Measurements from ENCODE around the gene IFI35. TPM values are rescaled to one million over a fixed set of nuclear protein-coding genes. Genes with fewer than 3 reads are reported as not detected.

Gene IFI35
- total and polyA plus RNA-seq, 9 of the 15 experiments (the other 6 are each of a cell fraction or from before 2014, with no cell fraction given): 4.4 to 13.1 (median 10.2) TPM

DNA sequence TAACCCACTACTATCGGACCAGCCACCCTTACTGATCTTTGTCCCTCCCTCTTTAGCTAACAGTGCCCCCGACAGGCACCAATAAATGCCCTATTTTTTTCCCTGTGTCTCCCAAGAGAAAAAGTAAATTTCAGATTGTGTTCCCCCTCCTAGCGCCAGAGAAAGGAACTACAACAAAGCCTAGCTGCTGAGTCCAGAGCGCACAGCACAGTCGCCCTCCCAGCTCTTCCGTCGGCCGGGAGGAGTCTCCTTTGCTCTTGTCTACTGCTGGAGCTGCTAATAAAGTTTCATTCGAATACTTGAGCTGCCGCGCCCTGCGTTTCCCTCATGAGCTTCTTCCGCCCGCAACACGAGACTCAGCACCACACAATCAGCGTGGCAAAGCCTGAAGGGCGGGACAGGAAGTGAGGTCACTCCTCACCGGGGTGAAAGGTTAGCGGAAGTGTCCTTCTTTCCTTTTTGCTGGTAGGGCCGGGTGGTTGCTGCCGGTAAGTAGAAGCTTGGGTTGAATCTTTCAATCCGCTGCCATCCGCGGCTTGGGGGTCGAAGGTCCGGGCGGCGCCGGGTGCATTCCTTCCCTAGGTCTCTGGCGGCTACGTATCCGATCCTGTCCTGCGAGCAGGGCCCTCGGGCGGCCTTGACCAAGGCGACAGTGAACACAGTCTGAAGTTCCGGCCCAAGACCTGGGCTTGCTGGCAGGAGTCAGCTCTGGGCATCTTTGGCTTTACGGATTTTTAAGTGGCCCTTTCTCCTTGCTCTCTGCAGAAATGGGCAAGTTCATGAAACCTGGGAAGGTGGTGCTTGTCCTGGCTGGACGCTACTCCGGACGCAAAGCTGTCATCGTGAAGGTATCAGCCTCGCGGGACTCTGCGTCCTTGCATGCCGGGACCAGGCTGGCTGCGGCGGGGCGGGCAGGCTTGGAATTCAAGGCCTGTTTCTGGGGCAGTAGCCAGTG is 8.3 kb upstream of the IFI35 start, which contains the start of gene RPL27 (continued):
- TF ChIP-seq, protein P1, sequence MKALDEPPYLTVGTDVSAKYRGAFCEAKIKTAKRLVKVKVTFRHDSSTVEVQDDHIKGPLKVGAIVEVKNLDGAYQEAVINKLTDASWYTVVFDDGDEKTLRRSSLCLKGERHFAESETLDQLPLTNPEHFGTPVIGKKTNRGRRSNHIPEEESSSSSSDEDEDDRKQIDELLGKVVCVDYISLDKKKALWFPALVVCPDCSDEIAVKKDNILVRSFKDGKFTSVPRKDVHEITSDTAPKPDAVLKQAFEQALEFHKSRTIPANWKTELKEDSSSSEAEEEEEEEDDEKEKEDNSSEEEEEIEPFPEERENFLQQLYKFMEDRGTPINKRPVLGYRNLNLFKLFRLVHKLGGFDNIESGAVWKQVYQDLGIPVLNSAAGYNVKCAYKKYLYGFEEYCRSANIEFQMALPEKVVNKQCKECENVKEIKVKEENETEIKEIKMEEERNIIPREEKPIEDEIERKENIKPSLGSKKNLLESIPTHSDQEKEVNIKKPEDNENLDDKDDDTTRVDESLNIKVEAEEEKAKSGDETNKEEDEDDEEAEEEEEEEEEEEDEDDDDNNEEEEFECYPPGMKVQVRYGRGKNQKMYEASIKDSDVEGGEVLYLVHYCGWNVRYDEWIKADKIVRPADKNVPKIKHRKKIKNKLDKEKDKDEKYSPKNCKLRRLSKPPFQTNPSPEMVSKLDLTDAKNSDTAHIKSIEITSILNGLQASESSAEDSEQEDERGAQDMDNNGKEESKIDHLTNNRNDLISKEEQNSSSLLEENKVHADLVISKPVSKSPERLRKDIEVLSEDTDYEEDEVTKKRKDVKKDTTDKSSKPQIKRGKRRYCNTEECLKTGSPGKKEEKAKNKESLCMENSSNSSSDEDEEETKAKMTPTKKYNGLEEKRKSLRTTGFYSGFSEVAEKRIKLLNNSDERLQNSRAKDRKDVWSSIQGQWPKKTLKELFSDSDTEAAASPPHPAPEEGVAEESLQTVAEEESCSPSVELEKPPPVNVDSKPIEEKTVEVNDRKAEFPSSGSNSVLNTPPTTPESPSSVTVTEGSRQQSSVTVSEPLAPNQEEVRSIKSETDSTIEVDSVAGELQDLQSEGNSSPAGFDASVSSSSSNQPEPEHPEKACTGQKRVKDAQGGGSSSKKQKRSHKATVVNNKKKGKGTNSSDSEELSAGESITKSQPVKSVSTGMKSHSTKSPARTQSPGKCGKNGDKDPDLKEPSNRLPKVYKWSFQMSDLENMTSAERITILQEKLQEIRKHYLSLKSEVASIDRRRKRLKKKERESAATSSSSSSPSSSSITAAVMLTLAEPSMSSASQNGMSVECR (CRISPR knock-in tag; IDR thresholded peaks at IDR 0.05): peak; percentile 83
- peak; percentile 96 for TF ChIP-seq KLF1 (tag; IDR thresholded peaks at IDR 0.05)
- TF ChIP-seq NRF1 (conservative IDR thresholded peaks at IDR 0.05 in 1 of 2, IDR thresholded peaks at IDR 0.05 in 1 of 2): peak; percentile 58 to 73
- TF ChIP-seq ZNF232 (CRISPR knock-in tag; IDR thresholded peaks at IDR 0.05): no peak
- TF ChIP-seq POLR2AphosphoS2 (IDR thresholded peaks at IDR 0.05; ENCODE audit: low read length): peak; percentile 84; the same call in 1 of the 2 replicates
- peak; percentile 98 for TF ChIP-seq BRD9 (IDR thresholded peaks at IDR 0.05; ENCODE audit: low read depth, partially characterized antibody)
- TF ChIP-seq, protein P2, sequence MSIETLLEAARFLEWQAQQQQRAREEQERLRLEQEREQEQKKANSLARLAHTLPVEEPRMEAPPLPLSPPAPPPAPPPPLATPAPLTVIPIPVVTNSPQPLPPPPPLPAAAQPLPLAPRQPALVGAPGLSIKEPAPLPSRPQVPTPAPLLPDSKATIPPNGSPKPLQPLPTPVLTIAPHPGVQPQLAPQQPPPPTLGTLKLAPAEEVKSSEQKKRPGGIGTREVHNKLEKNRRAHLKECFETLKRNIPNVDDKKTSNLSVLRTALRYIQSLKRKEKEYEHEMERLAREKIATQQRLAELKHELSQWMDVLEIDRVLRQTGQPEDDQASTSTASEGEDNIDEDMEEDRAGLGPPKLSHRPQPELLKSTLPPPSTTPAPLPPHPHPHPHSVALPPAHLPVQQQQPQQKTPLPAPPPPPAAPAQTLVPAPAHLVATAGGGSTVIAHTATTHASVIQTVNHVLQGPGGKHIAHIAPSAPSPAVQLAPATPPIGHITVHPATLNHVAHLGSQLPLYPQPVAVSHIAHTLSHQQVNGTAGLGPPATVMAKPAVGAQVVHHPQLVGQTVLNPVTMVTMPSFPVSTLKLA (conservative IDR thresholded peaks at IDR 0.05): peak; percentile 96 to 99
- TF ChIP-seq ZFX (CRISPR knock-in tag; IDR thresholded peaks at IDR 0.05): peak; percentile 99
- no peak; the same call in 1 of the 2 replicates for TF ChIP-seq GATAD2B (IDR thresholded peaks at IDR 0.05; ENCODE audit: borderline replicate concordance)
- no peak for TF ChIP-seq PHTF2 (CRISPR knock-in tag; IDR thresholded peaks at IDR 0.05)
- TF ChIP-seq HDAC2 (IDR thresholded peaks at IDR 0.05): peak; percentile 77
- TF ChIP-seq DIDO1 (tag; IDR thresholded peaks at IDR 0.05; ENCODE audit: low read depth): no peak; the same call in 1 of the 2 replicates
- peak; percentile 86 to 89 for TF ChIP-seq TBL1XR1 (IDR thresholded peaks at IDR 0.05; ENCODE audit: low read length in 2 of 2)
- TF ChIP-seq HDAC3 (IDR thresholded peaks at IDR 0.05; ENCODE audit: borderline replicate concordance, partially characterized antibody): no peak
- no peak for TF ChIP-seq ZNF507 (tag; conservative IDR thresholded peaks at IDR 0.05)
- TF ChIP-seq KAT2B (IDR thresholded peaks at IDR 0.05; ENCODE audit: low read depth, low read length): no peak
- TF ChIP-seq FOXP1 (CRISPR knock-in tag; IDR thresholded peaks at IDR 0.05): no peak
- TF ChIP-seq TBP (optimal IDR thresholded peaks at IDR 0.05; ENCODE audit: low read depth, low read length): peak; percentile 98
- TF ChIP-seq SRSF3 (IDR thresholded peaks at IDR 0.05; ENCODE audit: insufficient read depth, low read length): no peak
- peak; percentile 38; the same call in 1 of the 2 replicates for TF ChIP-seq ARID1B (IDR thresholded peaks at IDR 0.05)
- no peak for TF ChIP-seq ZNF197 (CRISPR knock-in tag; IDR thresholded peaks at IDR 0.05; ENCODE audit: low read depth)
- TF ChIP-seq HNRNPK (IDR thresholded peaks at IDR 0.05; ENCODE audit: low read depth, low read length, poor library complexity, severe bottlenecking): no peak
- TF ChIP-seq ILK (tag; IDR thresholded peaks at IDR 0.05; ENCODE audit: borderline replicate concordance, low read depth): no peak
